DMS 273 treated with DMSO at 0.1 percent for 48 hours (cell line): ENCODE data around the gene ZNF423.

Experiments
- DNase-seq: peaks from one replicate; lab custom pipeline; 2025; lab: John Stamatoyannopoulos, UW

The ZNF423 gene

GRCh38 chr16:49848530-49848929, 7.4 kb downstream of the ZNF423 start:
- DNase-seq, result no peak

GRCh38 chr16:49846800-49847199, 9.1 kb downstream of the ZNF423 start:
- no peak for DNase-seq

- DNase-seq, result no peak
These were observed 11.6 kb downstream of the ZNF423 start for GRCh38 chr16:49844359-49844758.

GRCh38 chr16:49843758-49844157, 12.2 kb downstream of the ZNF423 start:
- DNase-seq, result no peak

GRCh38 chr16:49842972-49843371, 12.9 kb downstream of the ZNF423 start:
- no peak for DNase-seq

- DNase-seq, result peak; percentile 79
These were observed 16.7 kb downstream of the ZNF423 start for GRCh38 chr16:49839017-49839825.

GRCh38 chr16:49838441-49839016, 17.4 kb downstream of the ZNF423 start:
- DNase-seq, result no peak

- no peak for DNase-seq
These were observed 18.1 kb downstream of the ZNF423 start for GRCh38 chr16:49837688-49838410.

- no peak for DNase-seq
These were observed 19.2 kb downstream of the ZNF423 start for GRCh38 chr16:49836668-49837067.

GRCh38 chr16:49836218-49836617, 19.7 kb downstream of the ZNF423 start:
- DNase-seq, result no peak

GRCh38 chr16:49835161-49835777, 20.6 kb downstream of the ZNF423 start:
- DNase-seq, result no peak

GRCh38 chr16:49834531-49835151, 21.3 kb downstream of the ZNF423 start:
- no peak for DNase-seq

- no peak for DNase-seq
These were observed 21.9 kb downstream of the ZNF423 start for GRCh38 chr16:49833796-49834530.

- no peak for DNase-seq
These were observed 22.8 kb downstream of the ZNF423 start for GRCh38 chr16:49833085-49833484.

- DNase-seq, result no peak
These were observed 23.7 kb downstream of the ZNF423 start for GRCh38 chr16:49832177-49832576.

GRCh38 chr16:49830873-49831272, 25.0 kb downstream of the ZNF423 start:
- no peak for DNase-seq

GRCh38 chr16:49828533-49829267, 27.2 kb downstream of the ZNF423 start:
- DNase-seq, result no peak

- no peak for DNase-seq
These were observed 28.0 kb downstream of the ZNF423 start for GRCh38 chr16:49827805-49828438.

- no peak for DNase-seq
These were observed 29.4 kb downstream of the ZNF423 start for GRCh38 chr16:49826515-49826914.

- DNase-seq, result no peak
These were observed 30.9 kb downstream of the ZNF423 start for GRCh38 chr16:49825041-49825440.
